GDM1 (cell line): ENCODE data around the gene ASIC4.

Experiments used
- DNase-seq: peaks from one replicate; lab custom pipeline; 2025; lab: John Stamatoyannopoulos, UW

The ASIC4 gene

GRCh38 chr2:219480004-219480403 is 34.3 kb upstream of the ASIC4 start:
- DNase-seq: no peak

GRCh38 chr2:219482674-219483405 is 31.4 kb upstream of the ASIC4 start:
- no peak for DNase-seq

- DNase-seq: no peak
Measured at GRCh38 chr2:219483451-219484342, 30.6 kb upstream of the ASIC4 start.

GRCh38 chr2:219484343-219485200 is 29.7 kb upstream of the ASIC4 start:
- no peak for DNase-seq

GRCh38 chr2:219485201-219485580 is 29.1 kb upstream of the ASIC4 start:
- no peak for DNase-seq

- DNase-seq: no peak
Measured at GRCh38 chr2:219486380-219486959, 27.8 kb upstream of the ASIC4 start.

- no peak for DNase-seq
Measured at GRCh38 chr2:219488149-219488843, 26.0 kb upstream of the ASIC4 start.

- DNase-seq: no peak
Measured at GRCh38 chr2:219488844-219489194, 25.5 kb upstream of the ASIC4 start.

GRCh38 chr2:219489315-219489714 is 25.0 kb upstream of the ASIC4 start:
- no peak for DNase-seq

- no peak for DNase-seq
Measured at GRCh38 chr2:219490186-219490585, 24.1 kb upstream of the ASIC4 start.

GRCh38 chr2:219490600-219491130 is 23.6 kb upstream of the ASIC4 start:
- DNase-seq: no peak

GRCh38 chr2:219491278-219491963 is 22.9 kb upstream of the ASIC4 start:
- no peak for DNase-seq

- no peak for DNase-seq
Measured at GRCh38 chr2:219492575-219492974, 21.7 kb upstream of the ASIC4 start.

GRCh38 chr2:219493086-219493485 is 21.2 kb upstream of the ASIC4 start:
- no peak for DNase-seq

GRCh38 chr2:219494952-219495530 is 19.2 kb upstream of the ASIC4 start:
- DNase-seq: no peak

GRCh38 chr2:219495531-219496122 is 18.7 kb upstream of the ASIC4 start:
- peak; percentile 46 for DNase-seq

- no peak for DNase-seq
Measured at GRCh38 chr2:219496247-219496824, 17.9 kb upstream of the ASIC4 start.

GRCh38 chr2:219496825-219497494 is 17.3 kb upstream of the ASIC4 start:
- DNase-seq: no peak
